ENCODE data around the gene UBQLN3.

Gene UBQLN3

GRCh38 chr11:5505363-5506048 lies 4.3 kb downstream of the UBQLN3 start:
- Histone ChIP-seq H3K4me3 (ENCODE audit: extremely low read depth, insufficient read depth, low read length, poor library complexity, severe bottlenecking) (no peak overlapping the region), H3K36me3 (ENCODE audit: control insufficient read depth, insufficient read depth, low read length) (no peaks in the 10 kb centered on the region), H3K9me3 (ENCODE audit: control insufficient read depth, low read length) (no peaks in the 10 kb centered on the region), H3K4me1 (ENCODE audit: control insufficient read depth, insufficient read depth, low read length, poor library complexity, severe bottlenecking) (no peaks in the 10 kb centered on the region), H3K27ac (ENCODE audit: low read depth, low read length, severe bottlenecking) (no peak overlapping the region)
- WGBS, 2 experiments (ENCODE audit: insufficient coverage in 2 of 2) = 81 to 83% methylated on average over 3 to 7 of the region's 9 CpGs

DNA sequence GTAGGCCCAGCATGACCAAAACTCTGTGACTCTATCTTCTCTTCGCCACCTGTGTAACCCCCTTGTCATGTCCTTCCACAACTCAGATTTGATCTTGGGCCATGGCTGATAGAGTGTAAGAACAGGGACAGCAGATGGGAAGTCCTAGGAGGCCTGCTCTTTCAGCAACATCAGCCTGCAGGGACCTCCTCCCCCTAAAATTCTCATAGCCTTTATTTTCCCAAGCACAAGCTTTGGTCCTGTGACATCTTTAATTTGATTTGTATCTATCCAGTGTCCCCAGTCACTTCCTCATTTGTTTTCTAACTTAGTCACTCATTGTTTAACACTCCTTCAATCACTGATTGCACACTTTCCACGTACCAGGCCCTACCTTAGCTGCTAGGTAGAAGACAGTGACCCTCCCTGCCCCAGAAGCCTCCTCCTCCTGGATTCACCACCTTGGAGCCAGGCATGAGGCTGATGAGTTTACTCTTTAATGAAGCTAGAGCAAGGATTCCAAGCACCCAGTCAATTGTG lies 5.3 kb downstream of the UBQLN3 start:
- Histone ChIP-seq H3K36me3 (ENCODE audit: control insufficient read depth, insufficient read depth, low read length) (no peaks in the 10 kb centered on the region), H3K4me3 (ENCODE audit: extremely low read depth, insufficient read depth, low read length, poor library complexity, severe bottlenecking) (no peak overlapping the region), H3K9me3 (ENCODE audit: control insufficient read depth, low read length) (no peaks in the 10 kb centered on the region), H3K27ac (ENCODE audit: low read depth, low read length, severe bottlenecking) (no peak overlapping the region), H3K4me1 (ENCODE audit: control insufficient read depth, insufficient read depth, low read length, poor library complexity, severe bottlenecking) (no peaks in the 10 kb centered on the region)
- WGBS, 2 experiments (ENCODE audit: insufficient coverage in 2 of 2) = 80 to 90% methylated on average over 2 of the region's 2 CpGs

DNA sequence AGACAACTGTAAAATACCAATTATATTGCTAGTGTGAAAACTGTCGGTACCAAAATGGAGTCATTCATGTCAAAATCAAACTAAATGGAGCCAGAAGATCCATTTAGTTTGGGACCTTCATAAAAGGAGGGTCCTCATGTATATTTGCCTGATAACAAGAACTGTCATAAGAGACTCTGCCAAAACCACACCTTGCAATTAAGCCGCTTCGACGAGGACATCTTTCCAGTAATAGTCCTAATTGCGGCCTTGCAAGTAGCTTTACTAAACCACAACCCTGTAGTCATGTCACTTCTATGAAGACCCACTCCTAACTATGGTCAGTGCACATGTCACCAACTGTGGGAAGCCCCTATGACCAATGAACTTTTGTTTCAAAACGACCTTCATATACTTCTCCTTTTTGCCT lies 9.4 kb downstream of the UBQLN3 start:
- no peak overlapping the region for H3K4me3 ChIP-seq (ENCODE audit: extremely low read depth, insufficient read depth, low read length, poor library complexity, severe bottlenecking)
- no peaks in the 10 kb centered on the region for H3K36me3 ChIP-seq (ENCODE audit: control insufficient read depth, insufficient read depth, low read length)
- no peaks in the 10 kb centered on the region for H3K4me1 ChIP-seq (ENCODE audit: control insufficient read depth, insufficient read depth, low read length, poor library complexity, severe bottlenecking)
- H3K27ac ChIP-seq (ENCODE audit: low read depth, low read length, severe bottlenecking) = no peak overlapping the region
- no peaks in the 10 kb centered on the region for H3K9me3 ChIP-seq (ENCODE audit: control insufficient read depth, low read length)
- 71 to 96% methylated on average over 1 to 4 of the region's 6 CpGs for WGBS, 2 experiments (ENCODE audit: insufficient coverage in 2 of 2)

GRCh38 chr11:5499671-5500070 lies 10.1 kb downstream of the UBQLN3 start:
- H3K4me1 ChIP-seq (ENCODE audit: control insufficient read depth, insufficient read depth, low read length, poor library complexity, severe bottlenecking) = no peaks in the 10 kb centered on the region
- no peak overlapping the region for H3K27ac ChIP-seq (ENCODE audit: low read depth, low read length, severe bottlenecking)
- no peaks in the 10 kb centered on the region for H3K36me3 ChIP-seq (ENCODE audit: control insufficient read depth, insufficient read depth, low read length)
- 83% methylated on average over 2 of the region's 2 CpGs; no CpG with 5 or more reads in 1 of the 2 experiments for WGBS, 2 experiments (ENCODE audit: insufficient coverage in 2 of 2)
- H3K9me3 ChIP-seq (ENCODE audit: control insufficient read depth, low read length) = no peaks in the 10 kb centered on the region
- H3K4me3 ChIP-seq (ENCODE audit: extremely low read depth, insufficient read depth, low read length, poor library complexity, severe bottlenecking) = no peak overlapping the region

GRCh38 chr11:5489576-5490357 lies 20.0 kb downstream of the UBQLN3 start:
- H3K4me1 ChIP-seq (ENCODE audit: control insufficient read depth, insufficient read depth, low read length, poor library complexity, severe bottlenecking) = no peaks in the 10 kb centered on the region
- no peak overlapping the region for H3K27ac ChIP-seq (ENCODE audit: low read depth, low read length, severe bottlenecking)
- no peak overlapping the region for H3K4me3 ChIP-seq (ENCODE audit: extremely low read depth, insufficient read depth, low read length, poor library complexity, severe bottlenecking)
- WGBS, 2 experiments (ENCODE audit: insufficient coverage in 2 of 2) = 50 to 65% methylated on average over 2 to 4 of the region's 5 CpGs
- H3K36me3 ChIP-seq (ENCODE audit: control insufficient read depth, insufficient read depth, low read length) = no peaks in the 10 kb centered on the region
- no peaks in the 10 kb centered on the region for H3K9me3 ChIP-seq (ENCODE audit: control insufficient read depth, low read length)

DNA sequence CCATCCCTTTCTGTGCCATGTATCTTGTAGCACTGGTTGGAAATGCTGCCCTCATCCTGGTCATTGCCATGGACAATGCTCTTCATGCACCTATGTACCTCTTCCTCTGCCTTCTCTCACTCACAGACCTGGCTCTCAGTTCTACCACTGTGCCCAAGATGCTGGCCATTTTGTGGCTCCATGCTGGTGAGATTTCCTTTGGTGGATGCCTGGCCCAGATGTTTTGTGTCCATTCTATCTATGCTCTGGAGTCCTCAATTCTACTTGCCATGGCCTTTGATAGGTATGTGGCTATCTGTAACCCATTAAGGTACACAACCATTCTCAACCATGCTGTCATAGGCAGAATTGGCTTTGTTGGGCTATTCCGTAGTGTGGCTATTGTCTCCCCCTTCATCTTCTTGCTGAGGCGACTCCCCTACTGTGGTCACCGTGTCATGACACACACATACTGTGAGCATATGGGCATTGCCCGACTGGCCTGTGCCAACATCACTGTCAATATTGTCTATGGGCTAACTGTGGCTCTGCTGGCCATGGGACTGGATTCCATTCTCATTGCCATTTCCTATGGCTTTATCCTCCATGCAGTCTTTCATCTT lies 20.9 kb downstream of the UBQLN3 start:
- Histone ChIP-seq H3K36me3 (ENCODE audit: control insufficient read depth, insufficient read depth, low read length) (no peaks in the 10 kb centered on the region), H3K27ac (ENCODE audit: low read depth, low read length, severe bottlenecking) (no peak overlapping the region), H3K4me1 (ENCODE audit: control insufficient read depth, insufficient read depth, low read length, poor library complexity, severe bottlenecking) (no peaks in the 10 kb centered on the region), H3K9me3 (ENCODE audit: control insufficient read depth, low read length) (no peaks in the 10 kb centered on the region), H3K4me3 (ENCODE audit: extremely low read depth, insufficient read depth, low read length, poor library complexity, severe bottlenecking) (no peak overlapping the region)
- WGBS, 2 experiments (ENCODE audit: insufficient coverage in 2 of 2) = 95 to 98% methylated on average over 4 of the region's 4 CpGs

- no peaks in the 10 kb centered on the region for H3K9me3 ChIP-seq (ENCODE audit: control insufficient read depth, low read length)
- no peaks in the 10 kb centered on the region for H3K4me1 ChIP-seq (ENCODE audit: control insufficient read depth, insufficient read depth, low read length, poor library complexity, severe bottlenecking)
- H3K27ac ChIP-seq (ENCODE audit: low read depth, low read length, severe bottlenecking) = no peak within 1 kb of the TSS
- no peaks in the 10 kb centered on the region for H3K36me3 ChIP-seq (ENCODE audit: control insufficient read depth, insufficient read depth, low read length)
- no peak within 1 kb of the TSS for H3K4me3 ChIP-seq (ENCODE audit: extremely low read depth, insufficient read depth, low read length, poor library complexity, severe bottlenecking)
Measured at GRCh38 chr11:5488385-5488784, 21.4 kb downstream of the UBQLN3 start, which contains the start of gene OR52D1. Gene OR52D1 (plus strand): TSS chr11:5488685. CDS start chr11:5488707, 22 bp downstream.

DNA sequence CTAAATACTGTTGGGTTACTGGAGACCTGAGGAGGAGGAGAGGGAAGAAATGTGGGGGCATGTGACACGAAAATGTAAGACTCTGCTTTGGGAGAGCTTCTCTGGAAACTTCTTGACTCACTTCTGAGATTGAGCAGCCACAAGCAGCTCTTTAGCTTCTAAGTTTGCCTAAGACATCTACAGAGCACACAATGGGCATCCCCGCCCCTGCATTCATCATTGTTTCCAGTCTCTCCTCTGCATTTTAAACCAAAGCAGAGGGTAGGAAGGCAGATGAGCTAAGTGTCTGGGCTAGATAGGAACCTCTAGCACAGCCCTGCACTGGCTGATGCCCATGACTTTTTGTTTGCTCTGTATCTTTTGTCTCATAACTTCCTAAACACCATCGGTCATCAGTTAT lies 23.3 kb downstream of the UBQLN3 start:
- H3K36me3 ChIP-seq (ENCODE audit: control insufficient read depth, insufficient read depth, low read length) = no peaks in the 10 kb centered on the region
- no peaks in the 10 kb centered on the region for H3K9me3 ChIP-seq (ENCODE audit: control insufficient read depth, low read length)
- WGBS, 2 experiments (ENCODE audit: insufficient coverage in 2 of 2) = 75 to 100% methylated on average over 1 of the region's 3 CpGs
- no peaks in the 10 kb centered on the region for H3K4me1 ChIP-seq (ENCODE audit: control insufficient read depth, insufficient read depth, low read length, poor library complexity, severe bottlenecking)
- H3K27ac ChIP-seq (ENCODE audit: low read depth, low read length, severe bottlenecking) = no peak overlapping the region
- no peak overlapping the region for H3K4me3 ChIP-seq (ENCODE audit: extremely low read depth, insufficient read depth, low read length, poor library complexity, severe bottlenecking)

GRCh38 chr11:5486003-5486402 lies 23.8 kb downstream of the UBQLN3 start:
- no peaks in the 10 kb centered on the region for H3K4me1 ChIP-seq (ENCODE audit: control insufficient read depth, insufficient read depth, low read length, poor library complexity, severe bottlenecking)
- 100% methylated on average over 1 of the region's 3 CpGs; no CpG with 5 or more reads in 1 of the 2 experiments for WGBS, 2 experiments (ENCODE audit: insufficient coverage in 2 of 2)

GRCh38 chr11:5476186-5476819 lies 33.5 kb downstream of the UBQLN3 start:
- no CpG with 5 or more reads among the region's 2 CpGs for WGBS, 2 experiments (ENCODE audit: insufficient coverage in 2 of 2)

More at GRCh38 chr11:5486003-5486402, 23.8 kb downstream of the UBQLN3 start:
- Histone ChIP-seq H3K27ac (ENCODE audit: low read depth, low read length, severe bottlenecking) (no peak overlapping the region), H3K9me3 (ENCODE audit: control insufficient read depth, low read length) (no peaks in the 10 kb centered on the region), H3K36me3 (ENCODE audit: control insufficient read depth, insufficient read depth, low read length) (no peaks in the 10 kb centered on the region), H3K4me3 (ENCODE audit: extremely low read depth, insufficient read depth, low read length, poor library complexity, severe bottlenecking) (no peak overlapping the region)

More at GRCh38 chr11:5476186-5476819, 33.5 kb downstream of the UBQLN3 start:
- no peak overlapping the region for H3K27ac ChIP-seq (ENCODE audit: low read depth, low read length, severe bottlenecking)
- H3K4me3 ChIP-seq (ENCODE audit: extremely low read depth, insufficient read depth, low read length, poor library complexity, severe bottlenecking) = no peak overlapping the region
- no peaks in the 10 kb centered on the region for H3K36me3 ChIP-seq (ENCODE audit: control insufficient read depth, insufficient read depth, low read length)
- H3K4me1 ChIP-seq (ENCODE audit: control insufficient read depth, insufficient read depth, low read length, poor library complexity, severe bottlenecking) = no peaks in the 10 kb centered on the region
- H3K9me3 ChIP-seq (ENCODE audit: control insufficient read depth, low read length) = no peaks in the 10 kb centered on the region

Data from mesodermal cell (in vitro differentiated cells).